Sigmoid colon (tissue), 7 donors: ENCODE data around the gene BTBD6. TPM values are rescaled to one million over a fixed set of nuclear protein-coding genes. Genes with fewer than 3 reads are reported as not detected.

Source experiments
- DNase-seq: peaks from one replicate; pipeline ENCODE4 v3.0.0-alpha.2; 2019
- H3K27ac ChIP-seq, 4 donors: fragments of 200-600 bp; sonication (generic); one replicate each; pipeline ENCODE4 v1.5.1; 2016 to 2019; ENCODE audit warnings: mild to moderate bottlenecking in 1 of 4
- H3K27me3 ChIP-seq, 3 donors: fragments of 200-600 bp; sonication (generic); one replicate each; pipeline ENCODE4 v1.5.1; 2019; ENCODE audit warnings: mild to moderate bottlenecking in 1 of 3
- H3K36me3 ChIP-seq, 4 donors: fragments of 200-600 bp; sonication (generic); one replicate each; pipeline ENCODE4 v1.5.1; 2016 to 2019
- H3K4me1 ChIP-seq, 4 donors: fragments of 200-600 bp; sonication (generic); one replicate each; pipeline ENCODE4 v1.5.1; 2017 to 2019
- H3K4me3 ChIP-seq, 4 donors: fragments of 200-600 bp; sonication (generic); one replicate each; pipeline ENCODE4 v1.5.1; 2017 to 2019; ENCODE audit warnings: mild to moderate bottlenecking in 2 of 4, moderate library complexity in 1 of 4
- H3K9me3 ChIP-seq, 4 donors: fragments of 200-600 bp in 3 of 4; sonication (generic) in 3 of 4; one replicate each; pipeline versions ENCODE4 v1.5.1 to v1.6.1; 2013 to 2019
- CTCF ChIP-seq, 4 experiments: fragments of 450-650 bp in 3 of 4; fragments of 200-600 bp in 1 of 4; IDR thresholded peaks; one replicate each; pipeline ENCODE4 v1.5.1; 2016 to 2019; ENCODE audit warnings: antibody characterized with exemption in 4 of 4, mild to moderate bottlenecking in 3 of 4, moderate library complexity in 2 of 4
- EP300 ChIP-seq, 4 donors: sonication (generic); formaldehyde crosslinking; IDR thresholded peaks; one replicate each; pipeline ENCODE4 v1.6.1; 2017; ENCODE audit warnings: antibody characterized with exemption in 4 of 4
- POLR2A ChIP-seq, 2 donors: fragments of 450-650 bp; IDR thresholded peaks; one replicate each; pipeline ENCODE4 v1.6.1; 2016; ENCODE audit warnings: antibody characterized with exemption in 2 of 2, mild to moderate bottlenecking in 2 of 2, moderate library complexity in 2 of 2
- POLR2AphosphoS5 ChIP-seq, 4 donors: sonication (generic); formaldehyde crosslinking; IDR thresholded peaks; one replicate each; pipeline ENCODE4 v1.6.1; 2017; ENCODE audit warnings: antibody characterized with exemption in 4 of 4
- WGBS, 2 donors: extraction: QIAGEN DNeasy Blood & Tissue Kit; methylation state at CpG; one replicate each; pipeline ENCODE4 v1.1.7; 2013; 5-methylcytosine and 5-hydroxymethylcytosine counted together
- intact Hi-C: fragments of 100-400 bp; cut with DNase I; formaldehyde crosslinking; loops from one replicate; pipeline ENCODE4 v1.15.1; 2023
- polyA plus RNA-seq, 3 donors: library from polyadenylated mRNA; stranded (reverse); fragments of 200-250 nt; gene quantifications; one replicate each; pipeline ENCODE4 v1.2.3, GENCODE V29; 2013
- total RNA-seq, 4 donors: library from RNA; depleted of rRNA; stranded (reverse); fragments of >200 nt; gene quantifications; one replicate each; pipeline ENCODE4 v1.1.0, GENCODE V29; 2016
- donor health status: healthy with polysubstance abuse.
- donor health status: Bipolar disorder and iron deficiency.
- donor health status: healthy.

Gene BTBD6
- total and polyA plus RNA-seq, 7 donors = 31.3 to 63.7 (median 42.5) TPM

GRCh38 chr14:105250986-105251385, 2.7 kb downstream of the BTBD6 start:
- no peak for DNase-seq
- no peaks in the 10 kb centered on the region for H3K9me3 ChIP-seq
- intact Hi-C loops = no loop called here
- 74 to 85% methylated on average over 4 of the region's 4 CpGs for WGBS, 2 donors
- no peak for TF ChIP-seq CTCF (IDR thresholded peaks at IDR 0.05)
- no peak for TF ChIP-seq POLR2AphosphoS5 (IDR thresholded peaks at IDR 0.05)
- no peak for TF ChIP-seq POLR2A (IDR thresholded peaks at IDR 0.05)
- no peak for TF ChIP-seq EP300 (IDR thresholded peaks at IDR 0.05)
- H3K27me3 ChIP-seq = no peaks in the 10 kb centered on the region
- H3K27ac ChIP-seq = no peak overlapping the region
- peaks cover 0 to 43% (median 10%) of the 10 kb centered on the region in 4 donors for H3K36me3 ChIP-seq
- peaks cover 0 to 27% (median 20%) of the 10 kb centered on the region in 4 donors for H3K4me1 ChIP-seq
- no peak overlapping the region for H3K4me3 ChIP-seq

GRCh38 chr14:105251920-105252319, 3.6 kb downstream of the BTBD6 start:
- no peak for TF ChIP-seq CTCF (IDR thresholded peaks at IDR 0.05)
- no peaks in the 10 kb centered on the region for H3K9me3 ChIP-seq
- H3K4me3 ChIP-seq = no peak overlapping the region
- DNase-seq = no peak
- H3K36me3 ChIP-seq = peaks cover 0 to 43% (median 12%) of the 10 kb centered on the region in 4 donors
- 83 to 90% methylated on average over 6 of the region's 6 CpGs for WGBS, 2 donors
- no peak overlapping the region for H3K27ac ChIP-seq
- H3K27me3 ChIP-seq = no peaks in the 10 kb centered on the region
- H3K4me1 ChIP-seq = peaks cover 0 to 27% (median 20%) of the 10 kb centered on the region in 4 donors
- intact Hi-C loops = no loop called here

- Histone ChIP-seq H3K9me3 (no peaks in the 10 kb centered on the region), H3K4me3 (no peak overlapping the region), H3K27ac (no peak overlapping the region), H3K27me3 (no peaks in the 10 kb centered on the region), H3K36me3 (peaks cover 0 to 43% (median 12%) of the 10 kb centered on the region in 4 donors), H3K4me1 (peaks cover 0 to 23% (median 16%) of the 10 kb centered on the region in 4 donors)
- TF ChIP-seq EP300 (IDR thresholded peaks at IDR 0.05) (no peak), POLR2A (IDR thresholded peaks at IDR 0.05) (no peak), POLR2AphosphoS5 (IDR thresholded peaks at IDR 0.05) (no peak), CTCF (IDR thresholded peaks at IDR 0.05) (no peak)
- intact Hi-C loops = no loop called here
- WGBS, 2 donors = 92% methylated on average over 21 of the region's 21 CpGs
- no peak for DNase-seq
These were observed 4.4 kb downstream of the BTBD6 start for GRCh38 chr14:105252552-105253328.

- peaks cover 0 to 18% (median 12%) of the 10 kb centered on the region in 4 donors for H3K4me1 ChIP-seq
- no peak overlapping the region for H3K4me3 ChIP-seq
- H3K36me3 ChIP-seq = peaks cover 0 to 43% (median 12%) of the 10 kb centered on the region in 4 donors
- no peaks in the 10 kb centered on the region for H3K9me3 ChIP-seq
- TF ChIP-seq POLR2AphosphoS5 (IDR thresholded peaks at IDR 0.05) (no peak), EP300 (IDR thresholded peaks at IDR 0.05) (no peak), CTCF (IDR thresholded peaks at IDR 0.05) (no peak), POLR2A (IDR thresholded peaks at IDR 0.05) (no peak)
- H3K27ac ChIP-seq = no peak overlapping the region
- no peaks in the 10 kb centered on the region for H3K27me3 ChIP-seq
- DNase-seq = no peak
- intact Hi-C loops = no loop called here
- WGBS, 2 donors = 95 to 96% methylated on average over 9 of the region's 9 CpGs
These were observed 5.0 kb downstream of the BTBD6 start for GRCh38 chr14:105253329-105253682.
